ENCODE measurements around the gene PWWP2B. TPM values are rescaled to one million over a fixed set of nuclear protein-coding genes. Genes with fewer than 3 reads are reported as not detected.

The PWWP2B gene
- total and polyA plus RNA-seq, 2 experiments from 2014 or later, result 0.66 to 5.8 TPM

DNA sequence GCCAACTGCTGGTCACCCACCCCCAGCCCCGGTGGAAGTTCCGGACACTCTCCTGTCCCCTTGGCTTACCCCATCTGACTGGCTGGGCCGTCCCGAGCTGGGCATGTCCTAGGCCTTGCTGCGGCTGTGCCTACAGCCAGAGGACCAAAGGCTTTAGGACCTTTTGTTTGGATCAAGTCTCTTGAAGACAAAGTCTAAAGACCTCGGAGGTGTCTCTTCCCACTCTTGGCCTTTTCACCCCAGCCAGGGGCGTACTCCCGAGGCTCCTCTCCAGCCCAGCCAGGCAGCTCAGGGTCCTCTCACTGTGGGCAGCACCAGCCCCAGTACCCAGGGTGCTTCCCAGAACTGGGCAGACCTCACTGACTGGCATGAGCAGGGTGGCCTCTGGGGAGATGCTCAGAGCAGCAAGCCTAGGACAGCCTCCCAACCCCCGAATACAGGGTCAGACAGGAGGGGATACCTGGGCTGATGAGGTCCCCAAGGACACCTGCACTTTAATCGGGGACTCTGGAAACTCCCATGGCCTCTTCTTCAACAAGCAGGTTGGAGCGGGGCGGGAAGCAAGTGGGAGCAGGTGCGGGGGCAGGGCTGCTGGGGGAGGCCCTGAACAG is 2.7 kb upstream of the PWWP2B start:
- Histone ChIP-seq H3K27ac (no peak overlapping the region), H3K36me3 (ENCODE audit: low read depth) (no peaks in the 10 kb centered on the region), H3K27me3 (replicated peaks; ENCODE audit: insufficient read depth) (no peaks in the 10 kb centered on the region), H3K9me3 (ENCODE audit: low read depth) (no peaks in the 10 kb centered on the region), H3F3A (ENCODE audit: insufficient read depth) (no peaks in the 10 kb centered on the region), H3K79me2 (ENCODE audit: insufficient read depth) (no peaks in the 10 kb centered on the region), H3K4me3 (no peak overlapping the region), H3K9ac (no peak overlapping the region), H3K4me1 (ENCODE audit: insufficient read depth) (peaks cover 10% of the 10 kb centered on the region), H4K20me1 (ENCODE audit: insufficient read depth) (no peaks in the 10 kb centered on the region), H3K9me2 (ENCODE audit: insufficient read depth) (no peaks in the 10 kb centered on the region), H2AFZ (no peak overlapping the region), H3K4me2 (ENCODE audit: unreplicated experiment) (no peak overlapping the region)
- no peak for DNase-seq
- WGBS, 2 experiments (ENCODE audit: low coverage in 1 of 2, low lambda C conversion rate in 2 of 2, missing lambda C conversion rate in 2 of 2), result 69 to 74% methylated on average over 12 to 13 of the region's 13 CpGs
- in situ Hi-C loops (cut with MboI), result no loop called here
- TF ChIP-seq EZH2 (IDR thresholded peaks at IDR 0.05; ENCODE audit: insufficient read depth, poor library complexity, severe bottlenecking), result no peak
- TF ChIP-seq EZH2phosphoT487 (IDR thresholded peaks at IDR 0.05; ENCODE audit: insufficient read depth, low read depth), result no peak

DNA sequence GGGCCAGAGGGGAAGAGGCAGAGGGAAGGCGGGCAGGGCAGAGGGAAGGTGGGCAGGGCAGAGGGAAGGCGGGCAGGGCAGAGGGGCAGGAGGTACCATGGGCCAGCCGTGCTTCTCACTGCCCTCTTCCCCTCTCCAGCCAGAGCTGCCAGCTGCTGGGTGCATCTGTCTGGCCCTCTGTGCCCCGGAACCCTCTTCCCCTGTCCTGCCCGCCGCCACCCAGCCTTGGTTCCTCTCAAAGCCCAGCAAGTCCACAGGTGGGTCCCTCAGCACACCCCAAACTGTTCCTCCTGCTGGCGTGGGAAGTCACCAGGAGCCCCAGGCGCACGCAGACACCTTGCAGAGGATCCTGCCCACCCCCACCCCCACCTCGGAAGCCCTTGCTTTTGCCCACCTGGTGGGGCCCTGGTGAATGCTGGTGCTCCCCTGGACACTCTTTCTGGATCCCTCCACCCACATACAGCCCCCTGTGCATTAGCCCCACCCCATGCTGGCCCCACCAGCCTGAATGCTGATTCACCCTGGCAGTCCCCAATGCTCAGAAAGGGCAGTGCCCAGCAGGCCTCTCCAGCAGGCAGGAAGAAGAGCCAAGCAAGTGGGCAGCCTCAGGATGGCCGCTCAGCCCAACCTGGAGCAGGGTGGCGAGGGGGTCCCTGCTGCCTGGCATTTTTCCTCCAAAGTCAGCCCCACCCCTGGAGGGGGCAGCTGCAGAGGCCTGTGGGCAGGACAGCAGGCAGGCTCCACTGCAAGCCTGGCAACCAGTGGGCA is 1.9 kb upstream of the PWWP2B start:
- Histone ChIP-seq H3K4me2 (ENCODE audit: unreplicated experiment) (no peak overlapping the region), H2AFZ (no peak overlapping the region), H3K27me3 (replicated peaks; ENCODE audit: insufficient read depth) (no peaks in the 10 kb centered on the region), H3K4me3 (no peak overlapping the region), H3K9me3 (ENCODE audit: low read depth) (no peaks in the 10 kb centered on the region), H4K20me1 (ENCODE audit: insufficient read depth) (no peaks in the 10 kb centered on the region), H3K79me2 (ENCODE audit: insufficient read depth) (no peaks in the 10 kb centered on the region), H3K36me3 (ENCODE audit: low read depth) (no peaks in the 10 kb centered on the region), H3K9ac (no peak overlapping the region), H3F3A (ENCODE audit: insufficient read depth) (no peaks in the 10 kb centered on the region), H3K9me2 (ENCODE audit: insufficient read depth) (no peaks in the 10 kb centered on the region), H3K27ac (no peak overlapping the region), H3K4me1 (ENCODE audit: insufficient read depth) (peaks cover 10% of the 10 kb centered on the region)
- in situ Hi-C loops (cut with MboI), result no loop called here
- no peak for DNase-seq
- WGBS, 2 experiments (ENCODE audit: low coverage in 1 of 2, low lambda C conversion rate in 2 of 2, missing lambda C conversion rate in 2 of 2), result 85 to 93% methylated on average over 6 to 12 of the region's 12 CpGs
- no peak for TF ChIP-seq EZH2phosphoT487 (IDR thresholded peaks at IDR 0.05; ENCODE audit: insufficient read depth, low read depth)
- no peak for TF ChIP-seq EZH2 (IDR thresholded peaks at IDR 0.05; ENCODE audit: insufficient read depth, poor library complexity, severe bottlenecking)

DNA sequence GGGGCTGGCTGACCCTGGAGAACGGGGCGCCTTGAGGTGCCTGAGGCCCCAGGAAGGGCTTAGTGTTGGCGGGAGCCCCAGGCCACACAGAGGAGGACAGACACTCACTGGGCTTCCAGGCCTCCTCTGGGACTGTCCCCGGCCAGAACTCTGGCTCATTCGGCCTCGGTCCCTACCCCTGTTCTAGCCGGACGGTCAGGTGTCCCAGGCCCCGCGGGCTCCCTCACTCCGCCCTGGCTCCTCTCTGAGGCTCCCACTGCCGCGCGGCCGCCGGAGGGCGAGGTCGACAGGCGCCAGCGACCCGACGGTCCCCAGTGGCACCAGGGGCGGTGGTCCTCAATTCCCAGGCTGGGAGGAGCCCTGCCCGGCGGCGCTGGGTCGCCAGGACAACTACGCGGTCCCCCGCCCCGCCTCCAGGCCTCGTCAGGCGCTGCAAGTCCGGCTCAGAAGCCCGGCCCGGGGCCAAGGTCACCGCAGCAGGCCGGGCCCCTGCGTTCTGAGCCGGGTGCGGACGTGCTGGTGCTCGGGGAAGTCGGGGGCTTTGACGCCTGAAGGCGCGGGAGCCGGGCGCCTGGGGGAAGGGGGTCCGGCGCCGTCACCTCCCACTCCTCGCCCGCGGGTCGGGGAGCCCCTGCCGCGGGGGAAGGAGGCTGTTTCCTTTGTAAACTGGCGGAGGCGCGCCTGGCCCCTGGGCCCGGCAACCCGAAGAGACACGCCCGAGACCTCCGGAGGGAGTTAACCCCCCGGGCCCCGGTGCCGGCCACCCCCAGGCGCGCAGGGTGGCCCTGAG is 1.1 kb upstream of the PWWP2B start:
- H4K20me1 ChIP-seq (ENCODE audit: insufficient read depth), result no peaks in the 10 kb centered on the region
- H3K4me2 ChIP-seq (ENCODE audit: unreplicated experiment), result peak overlapping the region; percentile 39
- no peaks in the 10 kb centered on the region for H3K27me3 ChIP-seq (replicated peaks; ENCODE audit: insufficient read depth)
- TF ChIP-seq EZH2 (IDR thresholded peaks at IDR 0.05; ENCODE audit: insufficient read depth, poor library complexity, severe bottlenecking), result no peak
- TF ChIP-seq EZH2phosphoT487 (IDR thresholded peaks at IDR 0.05; ENCODE audit: insufficient read depth, low read depth), result no peak
- peak overlapping the region; percentile 69 for H3K9ac ChIP-seq
- in situ Hi-C loops (cut with MboI), result no loop called here
- H3K36me3 ChIP-seq (ENCODE audit: low read depth), result no peaks in the 10 kb centered on the region
- WGBS, 2 experiments (ENCODE audit: low coverage in 1 of 2, low lambda C conversion rate in 2 of 2, missing lambda C conversion rate in 2 of 2), result 19 to 20% methylated on average over 25 to 41 of the region's 71 CpGs
- H3K4me1 ChIP-seq (ENCODE audit: insufficient read depth), result peaks cover 10% of the 10 kb centered on the region
- H3F3A ChIP-seq (ENCODE audit: insufficient read depth), result no peaks in the 10 kb centered on the region
- no peaks in the 10 kb centered on the region for H3K9me2 ChIP-seq (ENCODE audit: insufficient read depth)
- H2AFZ ChIP-seq, result peak overlapping the region; percentile 18; the same call in 1 of the 2 replicates
- no peak overlapping the region for H3K27ac ChIP-seq
- no peaks in the 10 kb centered on the region for H3K9me3 ChIP-seq (ENCODE audit: low read depth)
- no peaks in the 10 kb centered on the region for H3K79me2 ChIP-seq (ENCODE audit: insufficient read depth)
- peak overlapping the region; percentile 63 for H3K4me3 ChIP-seq
- peak; percentile 68 for DNase-seq

DNA sequence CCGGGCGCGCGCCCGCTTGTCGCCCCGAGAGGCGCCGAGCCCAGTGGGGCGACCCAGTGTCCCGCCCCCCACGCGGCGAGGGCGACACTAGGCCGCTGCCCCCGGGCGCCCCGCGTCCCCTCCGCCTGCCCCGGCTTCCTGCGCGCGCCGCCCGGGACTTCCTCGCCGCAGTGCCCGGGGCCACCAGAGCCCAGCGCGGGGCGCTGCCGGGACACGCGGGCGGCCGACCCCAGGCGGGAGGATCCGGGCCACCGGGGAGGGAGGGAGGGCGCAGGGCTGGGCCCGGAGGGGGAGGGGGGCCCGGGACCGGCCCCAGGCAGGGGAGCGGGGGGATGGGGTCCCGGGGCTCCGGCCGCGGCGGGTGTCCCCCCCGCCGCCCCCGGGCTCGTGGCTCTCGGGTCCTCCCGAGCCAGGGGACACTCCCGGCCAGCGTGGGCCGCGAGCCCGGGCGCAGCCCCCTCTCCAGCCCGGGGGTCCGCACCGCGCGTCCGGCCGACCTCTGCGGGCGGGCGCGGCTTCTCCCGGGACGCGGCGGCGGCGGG is 435 bp upstream of the PWWP2B start:
- H3K36me3 ChIP-seq (ENCODE audit: low read depth), result no peaks in the 10 kb centered on the region
- H4K20me1 ChIP-seq (ENCODE audit: insufficient read depth), result no peaks in the 10 kb centered on the region
- no peaks in the 10 kb centered on the region for H3F3A ChIP-seq (ENCODE audit: insufficient read depth)
- H3K9me2 ChIP-seq (ENCODE audit: insufficient read depth), result no peaks in the 10 kb centered on the region
- TF ChIP-seq EZH2phosphoT487 (IDR thresholded peaks at IDR 0.05; ENCODE audit: insufficient read depth, low read depth) (no peak), EZH2 (IDR thresholded peaks at IDR 0.05; ENCODE audit: insufficient read depth, poor library complexity, severe bottlenecking) (no peak)
- H3K79me2 ChIP-seq (ENCODE audit: insufficient read depth), result no peaks in the 10 kb centered on the region
- 0% methylated on average over 9 to 11 of the region's 80 CpGs for WGBS, 2 experiments (ENCODE audit: low coverage in 1 of 2, low lambda C conversion rate in 2 of 2, missing lambda C conversion rate in 2 of 2)
- in situ Hi-C loops (cut with MboI), result no loop called here
- no peaks in the 10 kb centered on the region for H3K27me3 ChIP-seq (replicated peaks; ENCODE audit: insufficient read depth)
- peak overlapping the region; percentile 63 for H3K4me3 ChIP-seq
- H3K4me1 ChIP-seq (ENCODE audit: insufficient read depth), result peaks cover 10% of the 10 kb centered on the region
- peak overlapping the region; percentile 18; the same call in 1 of the 2 replicates for H2AFZ ChIP-seq
- no peaks in the 10 kb centered on the region for H3K9me3 ChIP-seq (ENCODE audit: low read depth)
- H3K9ac ChIP-seq, result peak overlapping the region; percentile 69
- DNase-seq, result peak; percentile 80
- peak overlapping the region; percentile 39 for H3K4me2 ChIP-seq (ENCODE audit: unreplicated experiment)
- H3K27ac ChIP-seq, result no peak overlapping the region
